Measurements from ENCODE around the gene SLC44A2.
A peak's percentile ranks its signal among the peaks of the same experiment; 100 is the strongest.

Gene SLC44A2

DNA sequence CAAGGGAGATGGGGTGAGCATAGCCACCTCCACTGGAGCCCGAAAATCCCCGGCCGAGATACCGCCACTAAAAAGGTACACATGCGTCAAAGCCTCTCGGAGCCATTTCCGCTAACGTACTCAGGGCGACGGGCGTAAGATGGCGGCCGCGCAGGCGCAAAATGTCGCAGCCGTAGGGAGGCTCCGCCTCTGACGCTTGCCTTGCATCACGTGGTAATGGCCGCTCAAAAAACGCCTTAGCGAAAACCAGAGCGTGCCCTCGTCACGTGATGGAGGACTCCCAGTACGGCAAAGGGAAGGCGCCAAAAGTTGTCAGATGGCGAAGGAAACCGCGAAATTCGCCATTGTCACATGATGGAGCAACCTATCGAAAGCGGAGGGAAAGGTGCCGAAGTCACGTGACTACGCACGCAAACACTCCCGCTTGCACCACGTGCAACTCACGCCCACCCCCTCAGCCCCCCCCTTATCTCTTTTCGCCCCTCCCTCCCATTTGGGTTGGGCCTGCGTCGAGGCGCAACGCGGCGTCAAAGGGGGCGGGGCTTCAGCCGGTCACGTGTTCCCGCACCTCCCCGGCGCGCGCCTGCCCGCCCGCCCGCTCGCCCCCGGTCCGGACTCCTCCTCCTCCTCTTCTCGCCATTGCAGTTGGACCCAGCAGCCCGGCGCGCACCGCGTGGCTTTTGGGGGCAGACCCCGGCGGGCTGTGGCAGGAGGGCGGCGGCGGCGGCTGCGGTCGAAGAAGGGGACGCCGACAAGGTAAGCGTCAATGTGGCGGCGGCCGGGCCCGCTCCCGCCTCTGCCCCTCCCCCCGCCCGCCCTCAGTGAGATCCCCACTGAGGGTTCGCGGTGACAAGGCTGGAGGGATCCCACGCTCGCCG, 28.6 kb downstream of the SLC44A2 start, which contains the start of gene ILF3 (continued):
- TF ChIP-seq GLIS1 (tag by site-specific recombination; IDR thresholded peaks at IDR 0.05), result peak; percentile 89
- TF ChIP-seq, protein P1, sequence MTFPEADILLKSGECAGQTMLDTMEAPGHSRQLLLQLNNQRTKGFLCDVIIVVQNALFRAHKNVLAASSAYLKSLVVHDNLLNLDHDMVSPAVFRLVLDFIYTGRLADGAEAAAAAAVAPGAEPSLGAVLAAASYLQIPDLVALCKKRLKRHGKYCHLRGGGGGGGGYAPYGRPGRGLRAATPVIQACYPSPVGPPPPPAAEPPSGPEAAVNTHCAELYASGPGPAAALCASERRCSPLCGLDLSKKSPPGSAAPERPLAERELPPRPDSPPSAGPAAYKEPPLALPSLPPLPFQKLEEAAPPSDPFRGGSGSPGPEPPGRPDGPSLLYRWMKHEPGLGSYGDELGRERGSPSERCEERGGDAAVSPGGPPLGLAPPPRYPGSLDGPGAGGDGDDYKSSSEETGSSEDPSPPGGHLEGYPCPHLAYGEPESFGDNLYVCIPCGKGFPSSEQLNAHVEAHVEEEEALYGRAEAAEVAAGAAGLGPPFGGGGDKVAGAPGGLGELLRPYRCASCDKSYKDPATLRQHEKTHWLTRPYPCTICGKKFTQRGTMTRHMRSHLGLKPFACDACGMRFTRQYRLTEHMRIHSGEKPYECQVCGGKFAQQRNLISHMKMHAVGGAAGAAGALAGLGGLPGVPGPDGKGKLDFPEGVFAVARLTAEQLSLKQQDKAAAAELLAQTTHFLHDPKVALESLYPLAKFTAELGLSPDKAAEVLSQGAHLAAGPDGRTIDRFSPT (tag by site-specific recombination; IDR thresholded peaks at IDR 0.05), result peak; percentile 45; the same call in 1 of the 2 replicates
- TF ChIP-seq ZNF514 (tag by site-specific recombination; IDR thresholded peaks at IDR 0.05), result no peak
- TF ChIP-seq, protein P2, sequence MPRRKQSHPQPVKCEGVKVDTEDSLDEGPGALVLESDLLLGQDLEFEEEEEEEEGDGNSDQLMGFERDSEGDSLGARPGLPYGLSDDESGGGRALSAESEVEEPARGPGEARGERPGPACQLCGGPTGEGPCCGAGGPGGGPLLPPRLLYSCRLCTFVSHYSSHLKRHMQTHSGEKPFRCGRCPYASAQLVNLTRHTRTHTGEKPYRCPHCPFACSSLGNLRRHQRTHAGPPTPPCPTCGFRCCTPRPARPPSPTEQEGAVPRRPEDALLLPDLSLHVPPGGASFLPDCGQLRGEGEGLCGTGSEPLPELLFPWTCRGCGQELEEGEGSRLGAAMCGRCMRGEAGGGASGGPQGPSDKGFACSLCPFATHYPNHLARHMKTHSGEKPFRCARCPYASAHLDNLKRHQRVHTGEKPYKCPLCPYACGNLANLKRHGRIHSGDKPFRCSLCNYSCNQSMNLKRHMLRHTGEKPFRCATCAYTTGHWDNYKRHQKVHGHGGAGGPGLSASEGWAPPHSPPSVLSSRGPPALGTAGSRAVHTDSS (tag by site-specific recombination; IDR thresholded peaks at IDR 0.05), result peak; percentile 83
- TF ChIP-seq, protein P3, sequence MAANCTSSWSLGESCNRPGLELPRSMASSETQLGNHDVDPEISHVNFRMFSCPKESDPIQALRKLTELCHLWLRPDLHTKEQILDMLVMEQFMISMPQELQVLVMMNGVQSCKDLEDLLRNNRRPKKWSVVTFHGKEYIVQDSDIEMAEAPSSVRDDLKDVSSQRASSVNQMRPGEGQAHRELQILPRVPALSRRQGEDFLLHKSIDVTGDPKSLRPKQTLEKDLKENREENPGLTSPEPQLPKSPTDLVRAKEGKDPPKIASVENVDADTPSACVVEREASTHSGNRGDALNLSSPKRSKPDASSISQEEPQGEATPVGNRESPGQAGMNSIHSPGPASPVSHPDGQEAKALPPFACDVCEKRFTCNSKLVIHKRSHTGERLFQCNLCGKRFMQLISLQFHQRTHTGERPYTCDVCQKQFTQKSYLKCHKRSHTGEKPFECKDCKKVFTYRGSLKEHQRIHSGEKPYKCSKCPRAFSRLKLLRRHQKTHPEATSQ (tag by site-specific recombination; IDR thresholded peaks at IDR 0.05), result peak; percentile 26; the same call in 1 of the 2 replicates
- TF ChIP-seq ZNF16 (tag by site-specific recombination; IDR thresholded peaks at IDR 0.05; ENCODE audit: low read depth), result no peak
- peak; percentile 51 for TF ChIP-seq ZNF623 (tag by site-specific recombination; IDR thresholded peaks at IDR 0.05)
- peak; percentile 65; the same call in 1 of the 2 replicates for TF ChIP-seq ZNF121 (tag by site-specific recombination; IDR thresholded peaks at IDR 0.05)
- peak; percentile 98 for TF ChIP-seq PRDM1 (tag by site-specific recombination; IDR thresholded peaks at IDR 0.05)
- TF ChIP-seq ZNF202 (tag by site-specific recombination; IDR thresholded peaks at IDR 0.05; ENCODE audit: borderline replicate concordance), result no peak
- TF ChIP-seq ZNF626 (tag by site-specific recombination; IDR thresholded peaks at IDR 0.05), result no peak
- TF ChIP-seq, protein P4, sequence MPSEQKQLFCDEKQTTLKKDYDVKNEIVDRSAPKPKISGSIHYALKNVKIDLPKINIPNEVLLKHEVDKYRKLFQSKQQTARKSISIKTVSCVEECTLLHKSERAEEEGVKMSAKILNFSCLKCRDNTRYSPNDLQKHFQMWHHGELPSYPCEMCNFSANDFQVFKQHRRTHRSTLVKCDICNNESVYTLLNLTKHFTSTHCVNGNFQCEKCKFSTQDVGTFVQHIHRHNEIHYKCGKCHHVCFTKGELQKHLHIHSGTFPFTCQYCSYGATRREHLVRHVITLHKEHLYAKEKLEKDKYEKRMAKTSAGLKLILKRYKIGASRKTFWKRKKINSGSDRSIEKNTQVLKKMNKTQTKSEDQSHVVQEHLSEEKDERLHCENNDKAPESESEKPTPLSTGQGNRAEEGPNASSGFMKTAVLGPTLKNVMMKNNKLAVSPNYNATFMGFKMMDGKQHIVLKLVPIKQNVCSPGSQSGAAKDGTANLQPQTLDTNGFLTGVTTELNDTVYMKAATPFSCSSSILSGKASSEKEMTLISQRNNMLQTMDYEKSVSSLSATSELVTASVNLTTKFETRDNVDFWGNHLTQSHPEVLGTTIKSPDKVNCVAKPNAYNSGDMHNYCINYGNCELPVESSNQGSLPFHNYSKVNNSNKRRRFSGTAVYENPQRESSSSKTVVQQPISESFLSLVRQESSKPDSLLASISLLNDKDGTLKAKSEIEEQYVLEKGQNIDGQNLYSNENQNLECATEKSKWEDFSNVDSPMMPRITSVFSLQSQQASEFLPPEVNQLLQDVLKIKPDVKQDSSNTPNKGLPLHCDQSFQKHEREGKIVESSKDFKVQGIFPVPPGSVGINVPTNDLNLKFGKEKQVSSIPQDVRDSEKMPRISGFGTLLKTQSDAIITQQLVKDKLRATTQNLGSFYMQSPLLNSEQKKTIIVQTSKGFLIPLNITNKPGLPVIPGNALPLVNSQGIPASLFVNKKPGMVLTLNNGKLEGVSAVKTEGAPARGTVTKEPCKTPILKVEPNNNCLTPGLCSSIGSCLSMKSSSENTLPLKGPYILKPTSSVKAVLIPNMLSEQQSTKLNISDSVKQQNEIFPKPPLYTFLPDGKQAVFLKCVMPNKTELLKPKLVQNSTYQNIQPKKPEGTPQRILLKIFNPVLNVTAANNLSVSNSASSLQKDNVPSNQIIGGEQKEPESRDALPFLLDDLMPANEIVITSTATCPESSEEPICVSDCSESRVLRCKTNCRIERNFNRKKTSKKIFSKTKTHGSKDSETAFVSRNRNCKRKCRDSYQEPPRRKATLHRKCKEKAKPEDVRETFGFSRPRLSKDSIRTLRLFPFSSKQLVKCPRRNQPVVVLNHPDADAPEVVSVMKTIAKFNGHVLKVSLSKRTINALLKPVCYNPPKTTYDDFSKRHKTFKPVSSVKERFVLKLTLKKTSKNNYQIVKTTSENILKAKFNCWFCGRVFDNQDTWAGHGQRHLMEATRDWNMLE (tag by site-specific recombination; conservative IDR thresholded peaks at IDR 0.05; ENCODE audit: low read depth), result peak; percentile 63
- TF ChIP-seq MEIS1 (CRISPR knock-in tag; IDR thresholded peaks at IDR 0.05; ENCODE audit: borderline replicate concordance), result no peak
- TF ChIP-seq ZNF184 (tag by site-specific recombination; IDR thresholded peaks at IDR 0.05), result no peak
- peak; percentile 70 for TF ChIP-seq ZBTB8A (tag by site-specific recombination; IDR thresholded peaks at IDR 0.05)
- peak; percentile 90 for TF ChIP-seq ZFHX2 (tag by site-specific recombination; conservative IDR thresholded peaks at IDR 0.05)
- TF ChIP-seq ZNF350 (tag by site-specific recombination; IDR thresholded peaks at IDR 0.05), result no peak
- peak; percentile 98 for TF ChIP-seq ZNF324 (tag by site-specific recombination; IDR thresholded peaks at IDR 0.05)
- TF ChIP-seq ZNF530 (tag by site-specific recombination; IDR thresholded peaks at IDR 0.05; ENCODE audit: low read depth), result no peak
- peak; percentile 97 for TF ChIP-seq KLF10 (tag by site-specific recombination; IDR thresholded peaks at IDR 0.05)
- TF ChIP-seq, protein P5, sequence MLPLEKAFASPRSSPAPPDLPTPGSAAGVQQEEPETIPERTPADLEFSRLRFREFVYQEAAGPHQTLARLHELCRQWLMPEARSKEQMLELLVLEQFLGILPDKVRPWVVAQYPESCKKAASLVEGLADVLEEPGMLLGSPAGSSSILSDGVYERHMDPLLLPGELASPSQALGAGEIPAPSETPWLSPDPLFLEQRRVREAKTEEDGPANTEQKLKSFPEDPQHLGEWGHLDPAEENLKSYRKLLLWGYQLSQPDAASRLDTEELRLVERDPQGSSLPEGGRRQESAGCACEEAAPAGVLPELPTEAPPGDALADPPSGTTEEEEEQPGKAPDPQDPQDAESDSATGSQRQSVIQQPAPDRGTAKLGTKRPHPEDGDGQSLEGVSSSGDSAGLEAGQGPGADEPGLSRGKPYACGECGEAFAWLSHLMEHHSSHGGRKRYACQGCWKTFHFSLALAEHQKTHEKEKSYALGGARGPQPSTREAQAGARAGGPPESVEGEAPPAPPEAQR (tag by site-specific recombination; IDR thresholded peaks at IDR 0.05), result peak; percentile 72; the same call in 1 of the 2 replicates
- peak; percentile 93 for TF ChIP-seq ZNF394 (tag by site-specific recombination; IDR thresholded peaks at IDR 0.05; ENCODE audit: borderline replicate concordance)
- TF ChIP-seq, protein P6, sequence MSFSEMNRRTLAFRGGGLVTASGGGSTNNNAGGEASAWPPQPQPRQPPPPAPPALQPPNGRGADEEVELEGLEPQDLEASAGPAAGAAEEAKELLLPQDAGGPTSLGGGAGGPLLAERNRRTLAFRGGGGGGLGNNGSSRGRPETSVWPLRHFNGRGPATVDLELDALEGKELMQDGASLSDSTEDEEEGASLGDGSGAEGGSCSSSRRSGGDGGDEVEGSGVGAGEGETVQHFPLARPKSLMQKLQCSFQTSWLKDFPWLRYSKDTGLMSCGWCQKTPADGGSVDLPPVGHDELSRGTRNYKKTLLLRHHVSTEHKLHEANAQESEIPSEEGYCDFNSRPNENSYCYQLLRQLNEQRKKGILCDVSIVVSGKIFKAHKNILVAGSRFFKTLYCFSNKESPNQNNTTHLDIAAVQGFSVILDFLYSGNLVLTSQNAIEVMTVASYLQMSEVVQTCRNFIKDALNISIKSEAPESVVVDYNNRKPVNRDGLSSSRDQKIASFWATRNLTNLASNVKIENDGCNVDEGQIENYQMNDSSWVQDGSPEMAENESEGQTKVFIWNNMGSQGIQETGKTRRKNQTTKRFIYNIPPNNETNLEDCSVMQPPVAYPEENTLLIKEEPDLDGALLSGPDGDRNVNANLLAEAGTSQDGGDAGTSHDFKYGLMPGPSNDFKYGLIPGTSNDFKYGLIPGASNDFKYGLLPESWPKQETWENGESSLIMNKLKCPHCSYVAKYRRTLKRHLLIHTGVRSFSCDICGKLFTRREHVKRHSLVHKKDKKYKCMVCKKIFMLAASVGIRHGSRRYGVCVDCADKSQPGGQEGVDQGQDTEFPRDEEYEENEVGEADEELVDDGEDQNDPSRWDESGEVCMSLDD (tag by site-specific recombination; IDR thresholded peaks at IDR 0.05), result peak; percentile 85
